ENCODE results near the gene AIG1.
A peak's percentile ranks its signal among the peaks of the same experiment; 100 is the strongest.

AIG1 gene

GRCh38 chr6:143023695-143024094 is 37.0 kb upstream of the AIG1 start:
- no peak for TF ChIP-seq CTCF (IDR thresholded peaks at IDR 0.05; ENCODE audit: control insufficient read depth, insufficient read depth, low read depth, low read length, missing control alignments)
- DNase-seq (ENCODE audit: low read depth): no peak
- H3K4me3 ChIP-seq (ENCODE audit: control insufficient read depth, low read depth, low read length): no peak overlapping the region

GRCh38 chr6:143024977-143025376 is 35.7 kb upstream of the AIG1 start:
- DNase-seq (ENCODE audit: low read depth): no peak
- H3K4me3 ChIP-seq (ENCODE audit: control insufficient read depth, low read depth, low read length): no peak overlapping the region
- TF ChIP-seq CTCF (IDR thresholded peaks at IDR 0.05; ENCODE audit: control insufficient read depth, insufficient read depth, low read depth, low read length, missing control alignments): no peak

DNA sequence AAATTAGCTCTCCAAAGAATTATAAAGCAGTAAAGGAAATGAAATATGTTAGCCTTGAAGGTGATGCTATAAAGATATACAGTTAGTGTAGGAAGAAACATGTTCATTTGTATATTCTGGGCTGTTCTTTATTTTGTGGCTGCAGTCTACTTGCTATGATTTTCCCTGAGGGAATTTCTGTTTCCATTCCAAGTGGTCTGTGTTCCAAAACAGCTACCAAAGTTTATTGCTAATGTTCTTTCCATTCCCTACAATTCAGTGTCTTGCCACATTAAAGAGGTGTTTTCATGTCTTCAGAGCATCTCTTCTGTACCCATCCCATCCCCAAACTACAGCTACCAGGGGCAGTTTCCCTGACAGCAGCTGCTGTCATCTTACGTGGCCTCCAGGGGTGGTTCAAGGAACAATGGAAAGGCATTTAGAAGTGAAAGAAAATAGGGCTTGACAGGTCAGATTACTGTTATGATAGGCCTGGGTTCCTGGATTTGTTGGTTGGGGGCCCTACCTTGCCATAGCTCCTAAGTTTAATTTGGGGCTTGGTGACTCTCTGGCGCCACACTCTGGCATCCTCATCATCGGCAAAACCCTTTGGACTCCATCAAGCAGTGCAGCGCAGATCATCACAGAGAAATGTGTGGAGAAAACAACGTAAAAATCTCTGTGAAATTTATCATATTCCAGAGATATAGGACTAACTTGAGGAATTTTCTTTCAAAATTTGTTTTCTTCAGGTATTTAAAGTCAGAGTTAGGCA is 33.8 kb upstream of the AIG1 start:
- DNase-seq (ENCODE audit: low read depth): no peak
- no peak overlapping the region for H3K4me3 ChIP-seq (ENCODE audit: control insufficient read depth, low read depth, low read length)
- peak; percentile 60 for TF ChIP-seq CTCF (IDR thresholded peaks at IDR 0.05; ENCODE audit: control insufficient read depth, insufficient read depth, low read depth, low read length, missing control alignments)

GRCh38 chr6:143034689-143035334 is 25.9 kb upstream of the AIG1 start:
- DNase-seq (ENCODE audit: low read depth): no peak
- no peak for TF ChIP-seq CTCF (IDR thresholded peaks at IDR 0.05; ENCODE audit: control insufficient read depth, insufficient read depth, low read depth, low read length, missing control alignments)
- H3K4me3 ChIP-seq (ENCODE audit: control insufficient read depth, low read depth, low read length): no peak overlapping the region

GRCh38 chr6:143037470-143037869 is 23.2 kb upstream of the AIG1 start:
- no peak for TF ChIP-seq CTCF (IDR thresholded peaks at IDR 0.05; ENCODE audit: control insufficient read depth, insufficient read depth, low read depth, low read length, missing control alignments)
- peak; percentile 11 for DNase-seq (ENCODE audit: low read depth)
- H3K4me3 ChIP-seq (ENCODE audit: control insufficient read depth, low read depth, low read length): no peak overlapping the region

DNA sequence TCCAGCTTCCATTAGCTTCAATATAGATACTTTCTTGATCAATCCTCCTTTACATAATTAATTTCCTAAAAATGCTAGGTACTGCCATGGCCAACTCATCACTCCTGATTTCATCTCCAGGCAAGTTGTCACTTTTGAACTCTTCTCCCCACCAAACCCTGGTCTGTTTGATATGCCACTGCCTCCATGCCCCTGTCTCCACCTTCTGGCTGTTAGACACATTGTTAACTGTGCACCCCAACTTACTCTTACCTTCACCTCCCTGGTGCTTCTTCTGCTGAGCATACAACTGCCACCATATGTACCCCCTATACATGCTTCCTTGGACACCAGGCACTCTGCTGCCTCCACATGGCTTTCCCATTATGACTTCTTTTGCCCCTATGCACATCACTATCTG is 21.9 kb upstream of the AIG1 start:
- DNase-seq (ENCODE audit: low read depth): no peak
- no peak for TF ChIP-seq CTCF (IDR thresholded peaks at IDR 0.05; ENCODE audit: control insufficient read depth, insufficient read depth, low read depth, low read length, missing control alignments)
- H3K4me3 ChIP-seq (ENCODE audit: control insufficient read depth, low read depth, low read length): no peak overlapping the region
